Nephron (organoid): Measurements from ENCODE around the gene CNTNAP2.

ENCODE experiments used
- H3K27ac Mint-ChIP-seq, 3 experiments: 2 replicates each; pipeline ENCODE4 v1.8.0; 2020; ENCODE audit warnings: mixed read lengths in 3 of 3, mild to moderate bottlenecking in 2 of 3, moderate library complexity in 1 of 3
- H3K27me3 Mint-ChIP-seq: 2 replicates; pipeline ENCODE4 v1.8.0; 2021; ENCODE audit warnings: low read depth, mild to moderate bottlenecking, moderate library complexity, mixed read lengths
- H3K36me3 Mint-ChIP-seq: 2 replicates; pipeline ENCODE4 v1.8.0; 2020; ENCODE audit warnings: low read depth, mixed read lengths
- H3K4me1 Mint-ChIP-seq: 2 replicates; pipeline ENCODE4 v1.8.0; 2020; ENCODE audit warnings: mixed read lengths
- H3K4me3 Mint-ChIP-seq, 3 experiments: 2 replicates each; pipeline ENCODE4 v1.8.0; 2020; ENCODE audit warnings: mild to moderate bottlenecking in 3 of 3, mixed read lengths in 3 of 3, moderate library complexity in 2 of 3
- H3K9me3 Mint-ChIP-seq: 2 replicates; pipeline ENCODE4 v1.8.0; 2020; ENCODE audit warnings: mixed read lengths
- CTCF ChIP-seq, 3 experiments: fragments of 200-600 bp; sonication (generic); IDR thresholded peaks; one replicate each; pipeline ENCODE4 v1.5.0; 2021; ENCODE audit warnings: antibody characterized with exemption in 3 of 3; ENCODE audit not compliant: unreplicated experiment in 3 of 3

CNTNAP2 gene

GRCh38 chr7:148191391-148192065, 2074.9 kb downstream of the CNTNAP2 start:
- no peak overlapping the region for H3K27ac Mint-ChIP-seq
- no peak overlapping the region for H3K4me3 Mint-ChIP-seq
- H3K9me3 Mint-ChIP-seq: no peaks in the 10 kb centered on the region
- no peaks in the 10 kb centered on the region for H3K36me3 Mint-ChIP-seq
- TF ChIP-seq CTCF (IDR thresholded peaks at IDR 0.05; ENCODE audit: unreplicated experiment in 3 of 3): no peak
- peaks cover 5% of the 10 kb centered on the region for H3K27me3 Mint-ChIP-seq
- H3K4me1 Mint-ChIP-seq: no peaks in the 10 kb centered on the region

DNA sequence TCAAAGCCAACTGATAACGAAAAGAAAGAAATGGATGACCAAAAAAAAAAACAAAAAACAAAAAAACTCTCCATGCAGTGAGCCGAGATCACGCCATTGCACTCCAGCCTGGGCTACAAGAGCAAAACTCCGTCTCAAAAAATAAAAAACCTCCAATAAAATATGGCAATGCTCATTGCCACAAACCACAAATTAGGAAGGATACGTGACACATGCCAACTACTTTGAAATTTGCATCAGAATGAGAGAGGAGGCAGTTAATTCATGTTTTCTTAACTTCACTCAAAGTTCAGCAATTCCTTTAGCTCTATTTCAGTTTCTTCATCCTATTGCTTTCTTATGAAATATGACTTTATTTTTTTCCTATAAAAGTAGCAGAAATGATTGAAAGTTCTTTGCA, 2075.9 kb downstream of the CNTNAP2 start:
- Mint-ChIP-seq H3K36me3 (no peaks in the 10 kb centered on the region), H3K4me3 (no peak overlapping the region), H3K27ac (peak overlapping the region in 1 of 3 experiments; percentile 37), H3K27me3 (peaks cover 5% of the 10 kb centered on the region), H3K9me3 (no peaks in the 10 kb centered on the region), H3K4me1 (no peaks in the 10 kb centered on the region)
- no peak for TF ChIP-seq CTCF (IDR thresholded peaks at IDR 0.05; ENCODE audit: unreplicated experiment in 3 of 3)

DNA sequence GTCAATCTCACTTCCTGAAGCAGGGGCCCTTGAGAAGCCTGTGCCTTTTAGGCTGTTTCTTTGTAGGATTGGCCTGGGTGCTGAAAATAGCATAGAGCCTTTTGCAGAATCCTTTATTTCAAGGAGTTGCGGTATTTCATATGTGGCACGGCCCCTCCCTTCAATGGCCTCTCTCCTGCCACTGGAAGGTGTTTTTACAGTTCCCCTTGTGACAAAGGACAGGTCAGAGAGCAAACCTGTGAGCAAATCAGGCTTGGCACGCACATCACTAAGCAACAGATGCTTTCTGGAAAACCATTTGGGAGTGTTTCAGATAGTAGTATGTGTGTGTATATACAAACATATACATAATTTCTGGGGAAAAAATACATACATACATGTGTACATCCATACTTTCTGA, 2085.4 kb downstream of the CNTNAP2 start:
- no peaks in the 10 kb centered on the region for H3K36me3 Mint-ChIP-seq
- H3K27me3 Mint-ChIP-seq: no peaks in the 10 kb centered on the region
- peak overlapping the region in 1 of 3 experiments; percentile 66 for H3K27ac Mint-ChIP-seq
- H3K9me3 Mint-ChIP-seq: no peaks in the 10 kb centered on the region
- H3K4me3 Mint-ChIP-seq: no peak overlapping the region
- TF ChIP-seq CTCF (IDR thresholded peaks at IDR 0.05; ENCODE audit: unreplicated experiment in 3 of 3): no peak
- peaks cover 7% of the 10 kb centered on the region for H3K4me1 Mint-ChIP-seq

DNA sequence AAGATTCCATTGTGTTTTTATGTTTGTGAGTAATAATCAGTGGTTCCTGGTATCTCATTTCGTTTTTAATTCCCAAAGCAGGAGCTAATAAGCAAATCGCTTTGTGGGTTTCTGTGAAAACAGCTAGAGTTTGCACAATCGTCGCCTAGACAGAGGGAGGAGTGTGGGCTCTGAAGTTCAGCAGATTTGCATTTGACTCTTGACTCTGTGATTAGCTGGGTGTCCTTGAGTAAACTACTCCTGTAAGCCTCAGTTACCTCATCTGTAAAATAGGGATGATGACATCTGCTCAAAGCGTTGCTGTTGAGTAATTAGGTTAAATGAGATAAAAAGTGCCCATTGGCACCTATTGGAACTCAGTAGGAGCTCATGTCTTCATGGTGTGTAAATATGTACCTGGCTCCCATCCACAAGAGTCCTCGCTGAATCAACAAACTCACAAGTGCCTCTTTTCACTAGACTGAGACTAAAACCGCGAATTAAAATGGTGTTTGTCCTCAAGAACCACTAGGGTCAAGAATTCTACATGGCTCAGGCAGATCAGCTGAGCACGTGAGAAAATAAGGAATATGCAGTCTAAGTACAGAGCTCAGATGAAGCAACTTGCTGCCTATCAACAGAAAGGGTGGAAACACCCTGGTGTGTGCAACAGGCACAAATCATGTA, 2088.2 kb downstream of the CNTNAP2 start:
- no peaks in the 10 kb centered on the region for H3K36me3 Mint-ChIP-seq
- H3K27me3 Mint-ChIP-seq: no peaks in the 10 kb centered on the region
- peaks cover 11% of the 10 kb centered on the region for H3K4me1 Mint-ChIP-seq
- no peak overlapping the region for H3K4me3 Mint-ChIP-seq
- H3K27ac Mint-ChIP-seq: no peak overlapping the region
- no peak for TF ChIP-seq CTCF (IDR thresholded peaks at IDR 0.05; ENCODE audit: unreplicated experiment in 3 of 3)
- no peaks in the 10 kb centered on the region for H3K9me3 Mint-ChIP-seq

- Mint-ChIP-seq H3K27me3 (no peaks in the 10 kb centered on the region), H3K36me3 (no peaks in the 10 kb centered on the region), H3K4me1 (peaks cover 38% of the 10 kb centered on the region), H3K9me3 (no peaks in the 10 kb centered on the region), H3K4me3 (no peak overlapping the region), H3K27ac (peak overlapping the region; percentile 13 to 94 (median 27))
- no peak for TF ChIP-seq CTCF (IDR thresholded peaks at IDR 0.05; ENCODE audit: unreplicated experiment in 3 of 3)
Measured at GRCh38 chr7:148209643-148210190, 2093.1 kb downstream of the CNTNAP2 start.
